ENCODE results near the gene SEPTIN11. TPM values are rescaled to one million over a fixed set of nuclear protein-coding genes. Genes with fewer than 3 reads are reported as not detected.

SEPTIN11 gene
- total RNA-seq, 1 donor from 2014 or later = 80.4 TPM

DNA sequence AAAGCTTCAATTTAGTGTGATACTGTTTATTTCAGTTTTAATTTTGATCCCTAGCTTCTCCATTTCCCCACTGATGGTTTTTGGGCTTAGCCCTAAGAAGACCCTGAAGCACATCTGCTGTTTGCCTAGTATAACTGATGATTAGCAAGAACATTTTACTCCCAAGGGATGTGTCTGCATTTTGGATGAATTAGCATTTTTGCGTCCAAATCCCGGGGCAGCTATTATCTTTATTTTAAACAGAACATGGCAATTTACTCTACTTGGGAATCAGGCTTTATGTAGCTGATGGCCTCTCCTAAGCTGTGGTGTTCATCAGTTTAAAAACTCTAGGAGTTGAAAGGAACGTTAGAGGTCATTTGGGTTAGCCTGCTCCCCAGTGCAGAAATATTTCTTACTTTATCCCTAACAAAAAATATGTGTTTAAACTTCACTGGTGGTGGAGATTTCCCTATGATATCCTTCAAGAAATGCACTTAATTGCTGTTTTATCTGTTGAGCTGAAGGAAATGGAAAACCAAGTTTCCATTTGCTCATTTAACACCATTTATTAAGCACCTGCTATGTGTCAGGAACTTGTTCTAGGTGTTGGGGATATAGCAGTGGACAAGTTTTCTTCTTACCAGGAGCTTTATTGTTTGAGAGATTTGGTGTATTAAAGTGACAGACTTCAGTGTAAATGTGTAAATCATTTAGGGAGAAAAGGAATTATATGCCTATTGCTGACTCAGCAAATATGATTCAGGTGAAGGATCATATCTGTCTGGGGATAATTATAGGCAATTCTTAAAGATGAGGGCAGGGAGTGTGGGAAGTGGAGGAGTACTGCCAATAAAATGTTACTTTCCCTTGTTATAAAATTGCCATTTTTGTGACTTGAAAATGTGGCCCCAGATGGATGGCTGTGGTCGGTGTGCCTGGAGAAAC is 3.4 kb downstream of the SEPTIN11 start:
- Mint-ChIP-seq H3K36me3 (ENCODE audit: insufficient read depth) (peaks cover 3% of the 10 kb centered on the region), H3K4me3 (ENCODE audit: low read depth) (no peak overlapping the region), H3K27me3 (no peaks in the 10 kb centered on the region), H3K4me1 (ENCODE audit: low read depth) (peaks cover 28% of the 10 kb centered on the region), H3K27ac (no peak overlapping the region), H3K9me3 (ENCODE audit: low read depth) (no peaks in the 10 kb centered on the region)
- DNase-seq (ENCODE audit: low spot score, unreplicated experiment) = no peak
- TF ChIP-seq, protein P1, sequence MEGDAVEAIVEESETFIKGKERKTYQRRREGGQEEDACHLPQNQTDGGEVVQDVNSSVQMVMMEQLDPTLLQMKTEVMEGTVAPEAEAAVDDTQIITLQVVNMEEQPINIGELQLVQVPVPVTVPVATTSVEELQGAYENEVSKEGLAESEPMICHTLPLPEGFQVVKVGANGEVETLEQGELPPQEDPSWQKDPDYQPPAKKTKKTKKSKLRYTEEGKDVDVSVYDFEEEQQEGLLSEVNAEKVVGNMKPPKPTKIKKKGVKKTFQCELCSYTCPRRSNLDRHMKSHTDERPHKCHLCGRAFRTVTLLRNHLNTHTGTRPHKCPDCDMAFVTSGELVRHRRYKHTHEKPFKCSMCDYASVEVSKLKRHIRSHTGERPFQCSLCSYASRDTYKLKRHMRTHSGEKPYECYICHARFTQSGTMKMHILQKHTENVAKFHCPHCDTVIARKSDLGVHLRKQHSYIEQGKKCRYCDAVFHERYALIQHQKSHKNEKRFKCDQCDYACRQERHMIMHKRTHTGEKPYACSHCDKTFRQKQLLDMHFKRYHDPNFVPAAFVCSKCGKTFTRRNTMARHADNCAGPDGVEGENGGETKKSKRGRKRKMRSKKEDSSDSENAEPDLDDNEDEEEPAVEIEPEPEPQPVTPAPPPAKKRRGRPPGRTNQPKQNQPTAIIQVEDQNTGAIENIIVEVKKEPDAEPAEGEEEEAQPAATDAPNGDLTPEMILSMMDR (IDR thresholded peaks at IDR 0.05; ENCODE audit: unreplicated experiment) = no peak

DNA sequence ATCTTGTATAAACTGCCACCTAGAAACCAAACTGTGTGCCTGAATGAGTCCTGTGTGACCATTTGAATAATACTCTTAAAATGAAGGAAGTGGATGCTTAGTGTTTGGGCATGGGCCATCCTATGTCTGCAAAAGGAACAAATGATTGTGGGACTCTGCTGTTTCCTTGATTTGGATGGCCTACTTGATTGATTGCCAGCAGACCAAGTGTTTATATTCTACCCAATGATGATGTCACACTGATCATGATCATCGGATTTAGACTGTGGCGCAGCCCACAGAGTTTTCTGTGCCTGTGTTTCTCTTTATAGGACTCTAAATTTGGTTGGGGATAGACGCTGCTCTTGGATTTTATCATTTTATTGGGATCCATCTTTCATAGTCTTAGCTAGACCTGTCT is 4.4 kb downstream of the SEPTIN11 start:
- peaks cover 21% of the 10 kb centered on the region for H3K4me1 Mint-ChIP-seq (ENCODE audit: low read depth)
- TF ChIP-seq, protein P1 (IDR thresholded peaks at IDR 0.05; ENCODE audit: unreplicated experiment) = no peak
- H3K27ac Mint-ChIP-seq = no peak overlapping the region
- H3K36me3 Mint-ChIP-seq (ENCODE audit: insufficient read depth) = peaks cover 3% of the 10 kb centered on the region
- DNase-seq (ENCODE audit: low spot score, unreplicated experiment) = no peak
- no peak overlapping the region for H3K4me3 Mint-ChIP-seq (ENCODE audit: low read depth)
- no peaks in the 10 kb centered on the region for H3K27me3 Mint-ChIP-seq
- no peaks in the 10 kb centered on the region for H3K9me3 Mint-ChIP-seq (ENCODE audit: low read depth)

DNA sequence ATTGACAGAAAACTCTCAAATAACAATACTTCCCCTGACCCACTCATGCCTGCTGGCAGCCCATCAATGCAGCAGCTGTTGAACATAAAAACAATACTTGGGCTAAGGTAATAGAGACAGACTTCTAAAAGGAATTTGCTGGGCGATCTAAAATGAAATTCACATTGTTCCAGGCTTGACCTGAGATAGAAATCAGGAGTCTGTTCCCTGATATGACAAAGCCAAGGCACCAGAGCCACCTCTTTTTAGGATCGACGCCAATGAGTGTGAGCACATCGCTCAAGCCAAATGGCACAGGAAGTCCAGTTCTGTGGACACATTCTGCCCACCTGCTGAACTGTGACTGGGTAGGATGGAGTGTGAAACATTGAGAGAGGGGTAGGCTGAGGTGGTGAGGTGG is 4.9 kb downstream of the SEPTIN11 start:
- Mint-ChIP-seq H3K27ac (no peak overlapping the region), H3K9me3 (ENCODE audit: low read depth) (no peaks in the 10 kb centered on the region), H3K4me1 (ENCODE audit: low read depth) (peaks cover 21% of the 10 kb centered on the region), H3K4me3 (ENCODE audit: low read depth) (no peak overlapping the region), H3K36me3 (ENCODE audit: insufficient read depth) (peaks cover 3% of the 10 kb centered on the region), H3K27me3 (no peaks in the 10 kb centered on the region)
- TF ChIP-seq, protein P1 (IDR thresholded peaks at IDR 0.05; ENCODE audit: unreplicated experiment) = no peak
- no peak for DNase-seq (ENCODE audit: low spot score, unreplicated experiment)

DNA sequence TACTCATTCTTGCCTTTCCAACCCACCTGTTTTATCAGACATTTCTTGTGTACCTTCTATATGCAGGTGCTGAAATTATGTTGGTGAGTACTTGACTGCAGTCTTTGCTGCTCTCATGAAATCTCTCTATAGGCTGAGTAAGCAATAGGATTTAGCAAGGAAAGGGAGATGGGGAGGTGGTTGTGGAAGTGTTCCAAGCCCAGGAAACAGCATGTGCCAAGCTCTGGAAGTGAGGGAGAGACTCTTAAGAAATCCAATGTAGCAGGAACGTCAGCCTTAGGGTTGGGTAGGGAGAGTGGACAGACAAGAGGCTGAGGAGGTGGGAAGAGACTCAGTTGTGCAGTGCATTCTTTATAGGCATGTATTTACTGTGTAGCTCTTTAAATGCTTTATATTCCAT is 5.6 kb downstream of the SEPTIN11 start:
- TF ChIP-seq, protein P1 (IDR thresholded peaks at IDR 0.05; ENCODE audit: unreplicated experiment) = no peak
- H3K4me3 Mint-ChIP-seq (ENCODE audit: low read depth) = no peak overlapping the region
- H3K27ac Mint-ChIP-seq = no peak overlapping the region
- peaks cover 3% of the 10 kb centered on the region for H3K36me3 Mint-ChIP-seq (ENCODE audit: insufficient read depth)
- H3K4me1 Mint-ChIP-seq (ENCODE audit: low read depth) = peaks cover 24% of the 10 kb centered on the region
- no peaks in the 10 kb centered on the region for H3K9me3 Mint-ChIP-seq (ENCODE audit: low read depth)
- no peak for DNase-seq (ENCODE audit: low spot score, unreplicated experiment)
- no peaks in the 10 kb centered on the region for H3K27me3 Mint-ChIP-seq

DNA sequence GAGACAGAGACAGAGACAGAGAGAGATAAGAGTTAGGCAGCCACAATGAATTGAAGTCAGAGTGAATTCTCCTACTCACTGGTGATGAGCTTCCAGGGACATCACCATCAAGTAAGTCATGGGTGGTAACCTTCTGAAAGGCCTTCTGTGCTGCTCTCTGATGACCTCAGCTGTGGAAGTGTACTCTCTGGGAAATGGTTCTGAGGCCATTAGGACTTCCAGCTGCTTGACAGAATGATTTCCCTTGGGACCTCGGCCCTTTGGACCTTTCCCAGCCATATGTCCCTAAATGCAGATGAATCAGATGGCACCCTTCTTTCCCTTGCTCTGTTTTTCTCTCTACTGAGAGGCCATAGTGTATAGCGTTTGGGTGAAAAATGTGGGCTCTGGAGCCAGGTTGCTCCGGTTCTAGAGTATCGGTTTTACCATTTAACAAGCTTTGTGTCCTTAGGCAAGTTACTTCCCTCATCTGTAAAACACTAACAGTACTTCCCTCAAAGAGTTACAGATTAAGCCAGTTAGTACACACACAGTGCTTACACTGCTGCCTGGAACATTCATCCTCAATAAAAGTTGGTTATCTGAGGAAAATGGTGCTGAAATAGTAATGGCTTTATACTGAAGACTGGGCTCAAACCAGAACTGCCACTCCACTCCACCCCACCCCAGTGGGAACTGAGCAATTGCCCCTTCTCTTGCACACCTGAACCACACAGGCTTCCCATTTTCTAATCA is 7.6 kb downstream of the SEPTIN11 start:
- Mint-ChIP-seq H3K4me1 (ENCODE audit: low read depth) (peaks cover 21% of the 10 kb centered on the region), H3K9me3 (ENCODE audit: low read depth) (no peaks in the 10 kb centered on the region), H3K27me3 (no peaks in the 10 kb centered on the region), H3K27ac (peak overlapping the region; percentile 56), H3K4me3 (ENCODE audit: low read depth) (no peak overlapping the region), H3K36me3 (ENCODE audit: insufficient read depth) (peaks cover 3% of the 10 kb centered on the region)
- no peak for DNase-seq (ENCODE audit: low spot score, unreplicated experiment)
- TF ChIP-seq, protein P1 (IDR thresholded peaks at IDR 0.05; ENCODE audit: unreplicated experiment) = no peak

All from progenitor cell of endocrine pancreas (in vitro differentiated cells).